ENCODE measurements around the gene WWOX.

DNA sequence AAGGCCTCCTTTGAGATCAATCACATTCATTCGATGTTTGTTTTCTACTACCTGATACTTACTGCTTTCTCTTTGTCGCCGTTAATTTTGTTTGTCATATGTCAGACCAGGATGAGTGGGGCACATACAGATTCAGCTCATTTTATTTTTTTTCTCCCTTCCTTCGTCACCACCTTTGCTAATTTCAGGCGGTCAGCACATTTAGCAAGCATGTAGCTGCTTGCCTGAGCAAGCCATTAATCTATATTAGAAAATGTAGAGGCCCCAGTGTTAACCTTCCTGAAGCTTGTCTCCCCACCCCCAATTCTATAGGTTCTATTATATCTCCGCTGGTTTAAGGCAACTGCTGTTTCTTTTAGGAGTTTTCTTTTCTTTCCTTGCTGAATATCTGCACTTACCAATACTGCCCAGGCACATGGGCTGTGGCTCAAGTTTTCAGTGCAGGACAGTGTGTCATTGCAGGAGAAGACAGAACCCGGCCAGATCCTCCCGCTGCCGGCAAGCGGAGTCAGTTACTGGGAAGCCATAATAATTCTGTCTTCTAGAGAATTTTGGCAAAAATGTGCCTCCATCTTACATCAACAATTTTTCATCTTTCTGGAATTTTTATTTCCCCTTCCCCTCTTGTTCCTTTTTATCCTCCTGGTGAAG lies 714.3 kb downstream of the WWOX start:
- TF ChIP-seq, protein P1, sequence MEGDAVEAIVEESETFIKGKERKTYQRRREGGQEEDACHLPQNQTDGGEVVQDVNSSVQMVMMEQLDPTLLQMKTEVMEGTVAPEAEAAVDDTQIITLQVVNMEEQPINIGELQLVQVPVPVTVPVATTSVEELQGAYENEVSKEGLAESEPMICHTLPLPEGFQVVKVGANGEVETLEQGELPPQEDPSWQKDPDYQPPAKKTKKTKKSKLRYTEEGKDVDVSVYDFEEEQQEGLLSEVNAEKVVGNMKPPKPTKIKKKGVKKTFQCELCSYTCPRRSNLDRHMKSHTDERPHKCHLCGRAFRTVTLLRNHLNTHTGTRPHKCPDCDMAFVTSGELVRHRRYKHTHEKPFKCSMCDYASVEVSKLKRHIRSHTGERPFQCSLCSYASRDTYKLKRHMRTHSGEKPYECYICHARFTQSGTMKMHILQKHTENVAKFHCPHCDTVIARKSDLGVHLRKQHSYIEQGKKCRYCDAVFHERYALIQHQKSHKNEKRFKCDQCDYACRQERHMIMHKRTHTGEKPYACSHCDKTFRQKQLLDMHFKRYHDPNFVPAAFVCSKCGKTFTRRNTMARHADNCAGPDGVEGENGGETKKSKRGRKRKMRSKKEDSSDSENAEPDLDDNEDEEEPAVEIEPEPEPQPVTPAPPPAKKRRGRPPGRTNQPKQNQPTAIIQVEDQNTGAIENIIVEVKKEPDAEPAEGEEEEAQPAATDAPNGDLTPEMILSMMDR (conservative IDR thresholded peaks at IDR 0.05; ENCODE audit: low read depth, low read length): no peak
- TF ChIP-seq, protein P2, sequence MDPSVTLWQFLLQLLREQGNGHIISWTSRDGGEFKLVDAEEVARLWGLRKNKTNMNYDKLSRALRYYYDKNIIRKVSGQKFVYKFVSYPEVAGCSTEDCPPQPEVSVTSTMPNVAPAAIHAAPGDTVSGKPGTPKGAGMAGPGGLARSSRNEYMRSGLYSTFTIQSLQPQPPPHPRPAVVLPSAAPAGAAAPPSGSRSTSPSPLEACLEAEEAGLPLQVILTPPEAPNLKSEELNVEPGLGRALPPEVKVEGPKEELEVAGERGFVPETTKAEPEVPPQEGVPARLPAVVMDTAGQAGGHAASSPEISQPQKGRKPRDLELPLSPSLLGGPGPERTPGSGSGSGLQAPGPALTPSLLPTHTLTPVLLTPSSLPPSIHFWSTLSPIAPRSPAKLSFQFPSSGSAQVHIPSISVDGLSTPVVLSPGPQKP (IDR thresholded peaks at IDR 0.05; ENCODE audit: borderline replicate concordance, low read depth, low read length): no peak
- TF ChIP-seq MAFK (IDR thresholded peaks at IDR 0.05; ENCODE audit: low read depth, low read length) (no peak), MAZ (IDR thresholded peaks at IDR 0.05; ENCODE audit: borderline replicate concordance, low read depth, low read length) (no peak), FOS (IDR thresholded peaks at IDR 0.05; ENCODE audit: low read depth, low read length) (no peak), POLR2A (IDR thresholded peaks at IDR 0.05; ENCODE audit: low read depth, low read length) (no peak), BHLHE40 (IDR thresholded peaks at IDR 0.05; ENCODE audit: low read depth, low read length) (no peak), RAD21 (IDR thresholded peaks at IDR 0.05; ENCODE audit: low read length) (no peak), SMC3 (IDR thresholded peaks at IDR 0.05; ENCODE audit: low read depth, low read length) (no peak), NFE2L2 (IDR thresholded peaks at IDR 0.05; ENCODE audit: low read depth, low read length) (no peak), CHD1 (IDR thresholded peaks at IDR 0.05; ENCODE audit: low read depth, low read length) (no peak), RFX5 (IDR thresholded peaks at IDR 0.05; ENCODE audit: low read depth, low read length) (no peak), RCOR1 (IDR thresholded peaks at IDR 0.05; ENCODE audit: insufficient replicate concordance, low read length) (no peak)
- TF ChIP-seq, protein P3, sequence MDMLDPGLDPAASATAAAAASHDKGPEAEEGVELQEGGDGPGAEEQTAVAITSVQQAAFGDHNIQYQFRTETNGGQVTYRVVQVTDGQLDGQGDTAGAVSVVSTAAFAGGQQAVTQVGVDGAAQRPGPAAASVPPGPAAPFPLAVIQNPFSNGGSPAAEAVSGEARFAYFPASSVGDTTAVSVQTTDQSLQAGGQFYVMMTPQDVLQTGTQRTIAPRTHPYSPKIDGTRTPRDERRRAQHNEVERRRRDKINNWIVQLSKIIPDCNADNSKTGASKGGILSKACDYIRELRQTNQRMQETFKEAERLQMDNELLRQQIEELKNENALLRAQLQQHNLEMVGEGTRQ (IDR thresholded peaks at IDR 0.05; ENCODE audit: low read depth, low read length): no peak
